IMR-90 (cell line): ENCODE measurements around the gene RAD51B. TPM values are rescaled to one million over a fixed set of nuclear protein-coding genes. Genes with fewer than 3 reads are reported as not detected.

Experiments
- ATAC-seq: fragments of 200-7000 bp; cut with Tn5 transposase; 2 replicates; pipeline ENCODE4 v1.9.1; 2020; ENCODE audit warnings: low read depth, mild to moderate bottlenecking, moderate library complexity
- BruUV-seq: library from RNA; stranded (reverse); fragments of 400-500 nt; replicated peaks from 2 replicates; lab custom pipeline; 2021; lab: Mats Ljungman, UMichigan
- CTCF ChIA-PET: fragments of 300-600 bp; formaldehyde crosslinking; extraction: SDS; loops from one replicate; lab custom pipeline; 2021; ENCODE audit warnings: antibody characterized with exemption; lab: Yijun Ruan, JAX
- POLR2A ChIA-PET: fragments of 300-600 bp; sonication (Branson Sonifier 250); formaldehyde crosslinking; loops from one replicate; lab custom pipeline; 2022; ENCODE audit warnings: antibody characterized with exemption; ENCODE audit not compliant: unreplicated experiment; lab: Charles Lee
- DNase-seq: peaks from one replicate; pipeline ENCODE4 v3.0.0; 2013
- H2AFZ ChIP-seq: replicated peaks from 2 replicates; pipeline ENCODE3; 2013; ENCODE audit warnings: low read length, mild to moderate bottlenecking; ENCODE audit not compliant: poor library complexity
- H2AK5ac ChIP-seq: 2 replicates; pipeline ENCODE4 v1.6.1; 2013; ENCODE audit warnings: low read depth, low read length, inconsistent platforms
- H2AK9ac ChIP-seq: replicated peaks from 2 replicates; pipeline ENCODE3; 2013; ENCODE audit warnings: mild to moderate bottlenecking, low read depth, low read length, moderate library complexity; ENCODE audit not compliant: poor library complexity
- H2BK120ac ChIP-seq: 2 replicates; pipeline ENCODE4 v1.6.1; 2013; ENCODE audit warnings: low read depth, low read length, inconsistent platforms
- H2BK15ac ChIP-seq: 3 replicates; pipeline ENCODE4 v1.6.1; 2013; ENCODE audit warnings: low read depth, low read length, inconsistent platforms
- H2BK20ac ChIP-seq: 2 replicates; pipeline ENCODE4 v1.6.1; 2013; ENCODE audit warnings: low read depth, mild to moderate bottlenecking, inconsistent platforms, low read length, moderate library complexity
- H2BK5ac ChIP-seq: 2 replicates; pipeline ENCODE4 v1.6.1; 2013; ENCODE audit warnings: mild to moderate bottlenecking, low read depth, low read length, inconsistent platforms; ENCODE audit not compliant: poor library complexity, severe bottlenecking
- H3K14ac ChIP-seq: replicated peaks from 2 replicates; pipeline ENCODE4 v1.6.1; 2013; ENCODE audit warnings: low read depth, low read length, inconsistent platforms
- H3K18ac ChIP-seq: 2 replicates; pipeline ENCODE4 v1.6.1; 2013; ENCODE audit warnings: low read depth, low read length, control low read depth
- H3K23ac ChIP-seq: 2 replicates; pipeline ENCODE4 v1.6.1; 2013; ENCODE audit warnings: low read depth, low read length, inconsistent platforms
- H3K27ac ChIP-seq: 2 replicates; pipeline ENCODE4 v1.5.1; 2013; ENCODE audit warnings: mild to moderate bottlenecking, control low read depth, low read length; ENCODE audit not compliant: insufficient read depth
- H3K27me3 ChIP-seq: 2 replicates; pipeline ENCODE4 v1.6.1; 2013; ENCODE audit warnings: low read length; ENCODE audit not compliant: control insufficient read depth, insufficient read depth
- H3K36me3 ChIP-seq: 2 replicates; pipeline ENCODE4 v1.6.1; 2013; ENCODE audit warnings: low read length, mixed read lengths; ENCODE audit not compliant: control insufficient read depth, insufficient read depth
- H3K4ac ChIP-seq: 2 replicates; pipeline ENCODE4 v1.6.1; 2013; ENCODE audit warnings: low read depth, low read length, inconsistent platforms
- H3K4me1 ChIP-seq: 2 replicates; pipeline ENCODE4 v1.6.1; 2013; ENCODE audit warnings: low read length, mixed read lengths; ENCODE audit not compliant: control insufficient read depth, insufficient read depth
- H3K4me2 ChIP-seq: 2 replicates; pipeline ENCODE4 v1.6.1; 2013; ENCODE audit warnings: low read depth, mild to moderate bottlenecking, control low read depth, low read length, moderate library complexity
- H3K4me3 ChIP-seq: 2 replicates; pipeline ENCODE4 v1.5.1; 2013; ENCODE audit warnings: low read depth, mild to moderate bottlenecking, control low read depth, low read length, moderate library complexity; ENCODE audit not compliant: insufficient read depth
- H3K56ac ChIP-seq: 2 replicates; pipeline ENCODE4 v1.6.1; 2013; ENCODE audit warnings: low read length, inconsistent platforms; ENCODE audit not compliant: insufficient read depth; ENCODE audit errors: extremely low read depth
- H3K79me1 ChIP-seq, 2 experiments: 2 replicates each; pipeline ENCODE4 v1.6.1; 2013; ENCODE audit warnings: low read length in 2 of 2, inconsistent platforms in 1 of 2, low read depth in 1 of 2
- H3K9ac ChIP-seq: 2 replicates; pipeline ENCODE4 v1.6.1; 2013; ENCODE audit warnings: low read depth, low read length, control low read depth
- H3K9me1 ChIP-seq: 2 replicates; pipeline ENCODE4 v1.6.1; 2013; ENCODE audit warnings: low read length, inconsistent platforms; ENCODE audit not compliant: insufficient read depth
- H3K9me3 ChIP-seq: 2 replicates; pipeline ENCODE4 v1.6.1; 2013; ENCODE audit warnings: low read length; ENCODE audit not compliant: control insufficient read depth, insufficient read depth
- H4K20me1 ChIP-seq: 2 replicates; pipeline ENCODE4 v1.6.1; 2013; ENCODE audit warnings: low read length, inconsistent platforms; ENCODE audit not compliant: insufficient read depth
- H4K5ac ChIP-seq: 2 replicates; pipeline ENCODE4 v1.6.1; 2013; ENCODE audit warnings: mild to moderate bottlenecking, low read depth, low read length, control low read depth
- H4K8ac ChIP-seq, 2 experiments: 2 replicates each; pipeline ENCODE4 v1.6.1; 2013; ENCODE audit warnings: low read depth in 2 of 2, low read length in 2 of 2, control low read depth in 1 of 2, inconsistent platforms in 1 of 2
- H4K91ac ChIP-seq: 2 replicates; pipeline ENCODE4 v1.6.1; 2013; ENCODE audit warnings: low read depth, low read length, inconsistent platforms; ENCODE audit not compliant: insufficient read depth
- BHLHE40 ChIP-seq: fragments of 150-350 bp; IDR thresholded peaks from 2 replicates; pipeline ENCODE4 v1.6.1; 2016; ENCODE audit warnings: mild to moderate bottlenecking, low read depth, low read length
- CEBPB ChIP-seq: IDR thresholded peaks from 2 replicates; pipeline ENCODE4 v1.6.1; 2012; ENCODE audit warnings: low read depth, low read length, improper control_type of control experiment
- CHD1 ChIP-seq: IDR thresholded peaks from 2 replicates; pipeline ENCODE4 v1.6.1; 2012; ENCODE audit warnings: low read depth, low read length, improper control_type of control experiment
- FOS ChIP-seq: fragments of 150-350 bp; IDR thresholded peaks from 2 replicates; pipeline ENCODE4 v1.6.1; 2016; ENCODE audit warnings: low read depth, low read length
- MAFK ChIP-seq: IDR thresholded peaks from 2 replicates; pipeline ENCODE4 v1.6.1; 2012; ENCODE audit warnings: low read depth, low read length, improper control_type of control experiment
- MAZ ChIP-seq: IDR thresholded peaks from 2 replicates; pipeline ENCODE4 v1.6.1; 2012; ENCODE audit warnings: low read depth, mild to moderate bottlenecking, low read length, improper control_type of control experiment, moderate library complexity, borderline replicate concordance
- MXI1 ChIP-seq: IDR thresholded peaks from 2 replicates; pipeline ENCODE4 v1.6.1; 2012; ENCODE audit warnings: low read depth, mild to moderate bottlenecking, low read length, moderate library complexity, borderline replicate concordance
- NFE2L2 ChIP-seq: fragments of 150-350 bp; IDR thresholded peaks from 2 replicates; pipeline ENCODE4 v1.6.1; 2016; ENCODE audit warnings: low read depth, mild to moderate bottlenecking, low read length
- POLR2A ChIP-seq: IDR thresholded peaks from 2 replicates; pipeline ENCODE4 v1.6.1; 2012; ENCODE audit warnings: mild to moderate bottlenecking, low read depth, low read length
- RAD21 ChIP-seq: IDR thresholded peaks from 2 replicates; pipeline ENCODE4 v1.6.1; 2012; ENCODE audit warnings: low read length, improper control_type of control experiment
- RCOR1 ChIP-seq: IDR thresholded peaks from 2 replicates; pipeline ENCODE4 v1.6.1; 2012; ENCODE audit warnings: mild to moderate bottlenecking, low read length, improper control_type of control experiment; ENCODE audit not compliant: insufficient replicate concordance
- RFX5 ChIP-seq: IDR thresholded peaks from 2 replicates; pipeline ENCODE4 v1.8.0; 2012; ENCODE audit warnings: low read depth, mild to moderate bottlenecking, low read length, moderate library complexity
- SMC3 ChIP-seq: fragments of 150-350 bp; IDR thresholded peaks from 2 replicates; pipeline ENCODE4 v1.6.1; 2016; ENCODE audit warnings: low read depth, mild to moderate bottlenecking, antibody characterized with exemption, low read length, moderate library complexity
- WGBS, 2 experiments: methylation state at CpG; one replicate each; pipeline versions ENCODE4 v1.1.5 to v1.1.7; 2013; ENCODE audit warnings: missing lambda C conversion rate in 2 of 2; ENCODE audit not compliant: insufficient read length in 1 of 2; ENCODE audit errors: extremely low coverage in 2 of 2; 5-methylcytosine and 5-hydroxymethylcytosine counted together
- dilution Hi-C: fragments of 300-500 bp; cut with HindIII; formaldehyde crosslinking; loops from one replicate; pipeline ENCODE4 v1.14.3; 2018; ENCODE audit warnings: low sequenced_read_pairs; ENCODE audit not compliant: unreplicated experiment
- in situ Hi-C: fragments of 300-500 bp; cut with MboI; formaldehyde crosslinking; loops from 3 replicates; pipeline ENCODE4 v1.14.3; 2019; ENCODE audit warnings: low sequenced_read_pairs, inconsistent platforms, mixed read lengths
- intact Hi-C: fragments of 100-400 bp; cut with micrococcal nuclease; formaldehyde crosslinking; loops from 2 replicates; pipeline ENCODE4 v1.10.0; 2022
- polyA plus RNA-seq, 3 experiments: library from polyadenylated mRNA; depleted of rRNA; stranded (reverse); fragments of >200 nt; gene quantifications; 2 replicates each; pipeline ENCODE4 v1.2.3, GENCODE V29; 2012; ENCODE audit warnings: low replicate concordance in 1 of 3
- total RNA-seq: library from RNA; depleted of rRNA; stranded (reverse); fragments of >200 nt; gene quantifications from 2 replicates; pipeline ENCODE4 v1.2.3, GENCODE V29; 2012
- TF ChIP-seq, protein P1 (sequence below): fragments of 150-350 bp; IDR thresholded peaks from 2 replicates; pipeline ENCODE4 v1.6.1; 2017; ENCODE audit warnings: mild to moderate bottlenecking, antibody characterized with exemption, low read length, low read depth
- TF ChIP-seq, protein P2 (sequence below): conservative IDR thresholded peaks from 2 replicates; pipeline ENCODE4 v1.5.1; 2012; ENCODE audit warnings: mild to moderate bottlenecking, low read depth, low read length, improper control_type of control experiment
- TF ChIP-seq, protein P3 (sequence below): fragments of 150-350 bp; IDR thresholded peaks from 2 replicates; pipeline ENCODE4 v1.6.1; 2016; ENCODE audit warnings: low read depth, mild to moderate bottlenecking, low read length, moderate library complexity, borderline replicate concordance

RAD51B gene
- total and polyA plus RNA-seq, 2 of the 4 experiments (the other 2 are of a cell fraction) = 5.1 to 18.8 TPM

DNA sequence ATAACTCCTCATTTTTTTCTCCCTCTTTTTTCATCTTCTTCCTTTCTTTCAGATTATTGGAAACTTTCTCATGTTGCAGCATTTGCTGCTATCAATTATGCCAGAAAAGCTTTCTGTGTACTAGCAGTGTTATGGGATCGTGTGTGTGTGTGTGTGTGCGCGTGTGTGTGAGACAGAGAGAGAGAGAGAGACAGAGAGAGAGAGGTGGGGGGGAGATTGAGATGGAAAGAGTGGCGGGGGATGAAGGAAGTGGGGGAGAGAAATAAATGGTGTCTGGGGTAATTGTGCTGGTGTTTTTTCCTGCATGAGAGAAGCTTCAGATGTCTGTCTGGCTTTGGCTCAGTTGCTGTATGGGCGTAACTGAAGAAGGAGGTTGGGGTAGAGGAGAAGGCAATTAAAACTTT lies 268.9 kb downstream of the RAD51B start:
- dilution Hi-C loops = no loop called here

More for the DNA sequence above, 268.9 kb downstream of the RAD51B start:
- Histone ChIP-seq H3K36me3 (no peaks in the 10 kb centered on the region), H3K9ac (peak overlapping the region; percentile 55; the same call in 1 of the 2 replicates), H3K4ac (peak overlapping the region; percentile 22; the same call in 1 of the 2 replicates), H4K5ac (peak overlapping the region; percentile 30), H4K20me1 (no peaks in the 10 kb centered on the region), H3K4me1 (peaks cover 7% of the 10 kb centered on the region), H3K27me3 (no peaks in the 10 kb centered on the region), H3K23ac (peak overlapping the region; percentile 71), H2BK120ac (peak overlapping the region; percentile 82), H2BK20ac (peak overlapping the region; percentile 59), H2AFZ (peak overlapping the region; percentile 53), H3K27ac (peak overlapping the region; percentile 17; the same call in 1 of the 2 replicates), H2AK5ac (no peak overlapping the region), H2BK15ac (peak overlapping the region; percentile 51; the same call in 1 of the 3 replicates), H3K18ac (peak overlapping the region; percentile 51), H2AK9ac (peak overlapping the region; percentile 57), H4K91ac (peak overlapping the region; percentile 11; the same call in 1 of the 2 replicates), H2BK5ac (peak overlapping the region; percentile 63), H3K4me3 (no peak overlapping the region), H4K8ac (peak overlapping the region; percentile 37 to 89; a peak in 3 of 4 replicates), H3K4me2 (peak overlapping the region; percentile 68), H3K14ac (peak overlapping the region; percentile 63; the same call in 1 of the 2 replicates), H3K9me3 (no peaks in the 10 kb centered on the region), H3K79me1 (0 out of 4 replicates have a peak, but pooled peaks cover 0 to 4% of the 10 kb centered on the region in 2 experiments), H3K9me1 (peaks cover 7% of the 10 kb centered on the region), H3K56ac (no peak overlapping the region)
- ChIA-PET CTCF (interaction anchor here (1.0 kb wide), 1 partner anchor 146 kb away, joined by 3 read pairs; no protein-coding TSS in a partner anchor), POLR2A (no interaction called here)
- DNase-seq (peak; percentile 36), ATAC-seq (no peak)
- 50% methylated on average over 2 of the region's 5 CpGs; no CpG with 5 or more reads in 1 of the 2 experiments for WGBS, 2 experiments
- BruUV-seq = no TSS peak
- in situ Hi-C loops (no loop called here), intact Hi-C loops (loop anchor here (10.0 kb wide), 1 partner anchor 726 kb away; no protein-coding TSS in a partner anchor)
- no peak for TF ChIP-seq SMC3
- TF ChIP-seq, protein P1, sequence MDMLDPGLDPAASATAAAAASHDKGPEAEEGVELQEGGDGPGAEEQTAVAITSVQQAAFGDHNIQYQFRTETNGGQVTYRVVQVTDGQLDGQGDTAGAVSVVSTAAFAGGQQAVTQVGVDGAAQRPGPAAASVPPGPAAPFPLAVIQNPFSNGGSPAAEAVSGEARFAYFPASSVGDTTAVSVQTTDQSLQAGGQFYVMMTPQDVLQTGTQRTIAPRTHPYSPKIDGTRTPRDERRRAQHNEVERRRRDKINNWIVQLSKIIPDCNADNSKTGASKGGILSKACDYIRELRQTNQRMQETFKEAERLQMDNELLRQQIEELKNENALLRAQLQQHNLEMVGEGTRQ = no peak
- no peak for TF ChIP-seq RAD21
- TF ChIP-seq RCOR1 = no peak
- no peak for TF ChIP-seq CHD1
- no peak for TF ChIP-seq NFE2L2
- no peak for TF ChIP-seq MXI1
- no peak for TF ChIP-seq FOS
- TF ChIP-seq MAFK = no peak
- TF ChIP-seq RFX5 = no peak
- no peak for TF ChIP-seq POLR2A
- TF ChIP-seq MAZ = no peak
- TF ChIP-seq, protein P2, sequence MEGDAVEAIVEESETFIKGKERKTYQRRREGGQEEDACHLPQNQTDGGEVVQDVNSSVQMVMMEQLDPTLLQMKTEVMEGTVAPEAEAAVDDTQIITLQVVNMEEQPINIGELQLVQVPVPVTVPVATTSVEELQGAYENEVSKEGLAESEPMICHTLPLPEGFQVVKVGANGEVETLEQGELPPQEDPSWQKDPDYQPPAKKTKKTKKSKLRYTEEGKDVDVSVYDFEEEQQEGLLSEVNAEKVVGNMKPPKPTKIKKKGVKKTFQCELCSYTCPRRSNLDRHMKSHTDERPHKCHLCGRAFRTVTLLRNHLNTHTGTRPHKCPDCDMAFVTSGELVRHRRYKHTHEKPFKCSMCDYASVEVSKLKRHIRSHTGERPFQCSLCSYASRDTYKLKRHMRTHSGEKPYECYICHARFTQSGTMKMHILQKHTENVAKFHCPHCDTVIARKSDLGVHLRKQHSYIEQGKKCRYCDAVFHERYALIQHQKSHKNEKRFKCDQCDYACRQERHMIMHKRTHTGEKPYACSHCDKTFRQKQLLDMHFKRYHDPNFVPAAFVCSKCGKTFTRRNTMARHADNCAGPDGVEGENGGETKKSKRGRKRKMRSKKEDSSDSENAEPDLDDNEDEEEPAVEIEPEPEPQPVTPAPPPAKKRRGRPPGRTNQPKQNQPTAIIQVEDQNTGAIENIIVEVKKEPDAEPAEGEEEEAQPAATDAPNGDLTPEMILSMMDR = no peak
- TF ChIP-seq, protein P3, sequence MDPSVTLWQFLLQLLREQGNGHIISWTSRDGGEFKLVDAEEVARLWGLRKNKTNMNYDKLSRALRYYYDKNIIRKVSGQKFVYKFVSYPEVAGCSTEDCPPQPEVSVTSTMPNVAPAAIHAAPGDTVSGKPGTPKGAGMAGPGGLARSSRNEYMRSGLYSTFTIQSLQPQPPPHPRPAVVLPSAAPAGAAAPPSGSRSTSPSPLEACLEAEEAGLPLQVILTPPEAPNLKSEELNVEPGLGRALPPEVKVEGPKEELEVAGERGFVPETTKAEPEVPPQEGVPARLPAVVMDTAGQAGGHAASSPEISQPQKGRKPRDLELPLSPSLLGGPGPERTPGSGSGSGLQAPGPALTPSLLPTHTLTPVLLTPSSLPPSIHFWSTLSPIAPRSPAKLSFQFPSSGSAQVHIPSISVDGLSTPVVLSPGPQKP = no peak
- no peak for TF ChIP-seq CEBPB
- no peak for TF ChIP-seq BHLHE40
